H1 (cell line): Measurements from ENCODE around the gene ABCA5. TPM values are rescaled to one million over a fixed set of nuclear protein-coding genes. Genes with fewer than 3 reads are reported as not detected.

ENCODE experiments used
- BACH1 ChIP-seq: IDR thresholded peaks from 2 replicates; pipeline ENCODE4 v1.6.1; 2012; ENCODE audit warnings: low read length, improper control_type of control experiment
- HDAC6 ChIP-seq: IDR thresholded peaks from one replicate; pipeline ENCODE4 v1.7.1; 2012; ENCODE audit warnings: low read depth, mild to moderate bottlenecking, inconsistent platforms, low read length, moderate library complexity
- SAP30 ChIP-seq: fragments of 300-600 bp; sonication (generic); IDR thresholded peaks from 2 replicates; pipeline ENCODE4 v1.7.1; 2012; ENCODE audit warnings: low read length, moderate library complexity, mild to moderate bottlenecking, inconsistent platforms; ENCODE audit not compliant: insufficient read depth, insufficient replicate concordance
- SP2 ChIP-seq: IDR thresholded peaks from 2 replicates; pipeline ENCODE4 v1.6.1; 2012; ENCODE audit warnings: mild to moderate bottlenecking, low read length, inconsistent platforms
- polyA plus RNA-seq, 7 experiments: library from polyadenylated mRNA; depleted of rRNA in 3 of 7; stranded (reverse) in 5 of 7; unstranded in 2 of 7; fragments of >200 nt in 5 of 7; fragments of 200-250 nt in 2 of 7; gene quantifications; 1 replicate in 5 of 7; 2 replicates in 1 of 7; 4 replicates in 1 of 7; pipeline versions ENCODE4 v1.2.1 to v1.2.3, GENCODE V29; 2011 to 2013; ENCODE audit warnings: missing spikeins in 2 of 7, mixed read lengths in 2 of 7
- total RNA-seq: library from RNA; stranded (reverse); fragmentation: NEBNext Ultra II Directional; extraction: Animal tissue kit (Norgen Biotek cat#: 25700); gene quantifications from 2 replicates; pipeline ENCODE4 v1.2.1, GENCODE V29; 2021
- TF ChIP-seq, protein P1 (sequence below): IDR thresholded peaks from 2 replicates; pipeline ENCODE4 v1.6.1; 2012; ENCODE audit warnings: low read length, inconsistent platforms

ABCA5 gene
- total and polyA plus RNA-seq, 2 of the 8 experiments (the other 6 are each of a cell fraction or from before 2014, with no cell fraction given), result 1.3 to 4.1 TPM

DNA sequence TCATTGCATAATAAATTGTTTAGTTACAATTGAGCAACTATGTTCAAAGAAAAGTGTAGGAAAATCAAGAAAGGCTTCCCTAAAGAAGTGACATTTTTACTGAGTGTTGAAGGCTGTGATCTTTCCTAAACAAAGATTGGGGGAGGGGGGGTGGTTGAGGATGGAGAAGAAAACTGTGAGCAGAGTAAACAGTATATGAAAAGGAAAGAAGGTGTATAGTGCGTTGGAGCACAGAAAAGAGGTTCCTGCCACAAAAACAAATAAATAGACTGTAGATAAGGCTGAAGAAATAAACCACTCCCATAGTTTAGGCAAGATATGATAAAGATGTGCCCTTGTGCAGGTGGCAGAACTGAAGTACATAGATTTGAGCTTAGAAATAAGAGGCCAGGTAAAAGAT lies 106.8 kb downstream of the ABCA5 start (continued):
- TF ChIP-seq, protein P1, sequence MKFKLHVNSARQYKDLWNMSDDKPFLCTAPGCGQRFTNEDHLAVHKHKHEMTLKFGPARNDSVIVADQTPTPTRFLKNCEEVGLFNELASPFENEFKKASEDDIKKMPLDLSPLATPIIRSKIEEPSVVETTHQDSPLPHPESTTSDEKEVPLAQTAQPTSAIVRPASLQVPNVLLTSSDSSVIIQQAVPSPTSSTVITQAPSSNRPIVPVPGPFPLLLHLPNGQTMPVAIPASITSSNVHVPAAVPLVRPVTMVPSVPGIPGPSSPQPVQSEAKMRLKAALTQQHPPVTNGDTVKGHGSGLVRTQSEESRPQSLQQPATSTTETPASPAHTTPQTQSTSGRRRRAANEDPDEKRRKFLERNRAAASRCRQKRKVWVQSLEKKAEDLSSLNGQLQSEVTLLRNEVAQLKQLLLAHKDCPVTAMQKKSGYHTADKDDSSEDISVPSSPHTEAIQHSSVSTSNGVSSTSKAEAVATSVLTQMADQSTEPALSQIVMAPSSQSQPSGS, result no peak
- TF ChIP-seq SAP30 (no peak), BACH1 (no peak), HDAC6 (no peak), SP2 (no peak)
